PC-9 (cell line): Measurements from ENCODE around the gene LRP8. TPM values are rescaled to one million over a fixed set of nuclear protein-coding genes. Genes with fewer than 3 reads are reported as not detected.

Source experiments
- BruUV-seq: library from RNA; stranded (reverse); fragments of 400-500 nt; replicated peaks from 2 replicates; lab custom pipeline; 2021; lab: Mats Ljungman, UMichigan
- CTCF ChIA-PET: fragments of 300-600 bp; sonication (Branson Sonifier 250); formaldehyde crosslinking; loops from one replicate; lab custom pipeline; 2022; ENCODE audit warnings: antibody characterized with exemption; lab: Charles Lee
- POLR2A ChIA-PET: fragments of 300-600 bp; sonication (Branson Sonifier 250); formaldehyde crosslinking; loops from one replicate; lab custom pipeline; 2022; ENCODE audit warnings: antibody characterized with exemption; ENCODE audit not compliant: unreplicated experiment; lab: Charles Lee
- DNase-seq, 2 experiments: peaks; one replicate each; pipeline versions ENCODE4 v3.0.0 to v3.0.0-alpha.2; 2015 to 2022; ENCODE audit warnings: mixed read lengths in 1 of 2
- H2AFZ ChIP-seq: fragments of 200-600 bp; sonication (generic); 2 replicates; pipeline ENCODE4 v1.8.1; 2017; ENCODE audit warnings: antibody characterized with exemption
- H3F3A ChIP-seq: fragments of 200-600 bp; sonication (generic); 2 replicates; pipeline ENCODE4 v1.8.1; 2017; ENCODE audit warnings: antibody characterized with exemption, mild to moderate bottlenecking, low read depth; ENCODE audit not compliant: insufficient read depth
- H3K27ac ChIP-seq: fragments of 200-600 bp; sonication (generic); 2 replicates; pipeline ENCODE4 v1.6.1; 2016; ENCODE audit warnings: mixed run types
- H3K27me3 ChIP-seq: fragments of 200-600 bp; sonication (generic); 2 replicates; pipeline ENCODE4 v1.6.1; 2016; ENCODE audit warnings: low read depth, mixed run types; ENCODE audit not compliant: insufficient read depth
- H3K36me3 ChIP-seq: fragments of 200-600 bp; sonication (generic); 2 replicates; pipeline ENCODE4 v1.6.1; 2016; ENCODE audit warnings: low read depth, mixed run types
- H3K4me1 ChIP-seq: fragments of 200-600 bp; sonication (generic); replicated peaks from 2 replicates; pipeline ENCODE4 v1.6.1; 2016; ENCODE audit warnings: mixed run types; ENCODE audit not compliant: insufficient read depth
- H3K4me2 ChIP-seq: fragments of 200-600 bp; sonication (generic); 2 replicates; pipeline ENCODE4 v1.6.1; 2017; ENCODE audit warnings: mixed run types
- H3K4me3 ChIP-seq: fragments of 200-600 bp; sonication (generic); 2 replicates; pipeline ENCODE4 v1.6.1; 2016; ENCODE audit warnings: mixed run types
- H3K79me2 ChIP-seq: fragments of 200-600 bp; sonication (generic); 2 replicates; pipeline ENCODE4 v1.6.1; 2017; ENCODE audit warnings: low read depth, mixed run types
- H3K9me2 ChIP-seq: fragments of 200-600 bp; sonication (generic); 2 replicates; pipeline ENCODE4 v1.8.1; 2017; ENCODE audit warnings: mild to moderate bottlenecking; ENCODE audit not compliant: insufficient read depth
- H3K9me3 ChIP-seq: fragments of 200-600 bp; sonication (generic); 2 replicates; pipeline ENCODE4 v1.8.1; 2016; ENCODE audit warnings: low read depth; ENCODE audit not compliant: insufficient read depth
- H4K20me1 ChIP-seq: fragments of 200-600 bp; sonication (generic); 2 replicates; pipeline ENCODE4 v1.8.1; 2017; ENCODE audit not compliant: insufficient read depth
- CTCF ChIP-seq: fragments of 200-600 bp; sonication (generic); conservative IDR thresholded peaks from 2 replicates; pipeline ENCODE4 v1.6.1; 2017; ENCODE audit warnings: mixed run types, antibody characterized with exemption, mild to moderate bottlenecking, moderate library complexity
- EZH2 ChIP-seq: fragments of 200-600 bp; sonication (generic); IDR thresholded peaks from 2 replicates; pipeline ENCODE4 v1.8.0; 2017; ENCODE audit warnings: antibody characterized with exemption, low read depth
- intact Hi-C: fragments of 100-400 bp; cut with micrococcal nuclease; formaldehyde crosslinking; loops from one replicate; pipeline ENCODE4 v1.10.0; 2022; ENCODE audit not compliant: unreplicated experiment
- total RNA-seq: library from RNA; stranded (reverse); gene quantifications from 2 replicates; pipeline ENCODE4 v1.2.3, GENCODE V29; 2021

Gene LRP8
- total RNA-seq, 1 experiment from 2014 or later: 85.3 TPM

- intact Hi-C loops: no loop called here
- Histone ChIP-seq H3K9me3 (no peaks in the 10 kb centered on the region), H3F3A (no peaks in the 10 kb centered on the region; the same call in 1 of the 2 replicates), H3K9me2 (no peaks in the 10 kb centered on the region), H3K27me3 (no peaks in the 10 kb centered on the region), H3K36me3 (peaks cover 44% of the 10 kb centered on the region), H3K4me1 (no peaks in the 10 kb centered on the region), H3K79me2 (no peaks in the 10 kb centered on the region), H2AFZ (no peak overlapping the region), H4K20me1 (no peaks in the 10 kb centered on the region; the same call in 1 of the 2 replicates), H3K27ac (no peak overlapping the region), H3K4me3 (no peak overlapping the region), H3K4me2 (no peak overlapping the region)
- no peak for DNase-seq
- TF ChIP-seq CTCF: no peak
- TF ChIP-seq EZH2: no peak
- ChIA-PET POLR2A (interaction anchor here (0.5 to 0.6 kb wide), 2 partner anchors 15 to 71 kb away, joined by 3 to 4 read pairs; no protein-coding TSS in a partner anchor), CTCF (no interaction called here)
- no TSS peak for BruUV-seq
These were observed 71.1 kb downstream of the LRP8 start for GRCh38 chr1:53256511-53257453.

GRCh38 chr1:53255031-53255430 is 72.8 kb downstream of the LRP8 start:
- no peaks in the 10 kb centered on the region for H3K9me3 ChIP-seq
- H3K79me2 ChIP-seq: no peaks in the 10 kb centered on the region
- ChIA-PET POLR2A (no interaction called here), CTCF (no interaction called here)
- intact Hi-C loops: no loop called here
- no peak for DNase-seq
- H3K27me3 ChIP-seq: no peaks in the 10 kb centered on the region
- H3K4me2 ChIP-seq: no peak overlapping the region
- H3K4me3 ChIP-seq: no peak overlapping the region
- H3F3A ChIP-seq: no peaks in the 10 kb centered on the region; the same call in 1 of the 2 replicates
- no peaks in the 10 kb centered on the region; the same call in 1 of the 2 replicates for H4K20me1 ChIP-seq
- peak; percentile 28; the same call in 1 of the 2 replicates for TF ChIP-seq CTCF
- no peak for TF ChIP-seq EZH2
- no TSS peak for BruUV-seq
- H3K4me1 ChIP-seq: no peaks in the 10 kb centered on the region
- H3K9me2 ChIP-seq: no peaks in the 10 kb centered on the region
- H2AFZ ChIP-seq: no peak overlapping the region
- peaks cover 41% of the 10 kb centered on the region for H3K36me3 ChIP-seq
- no peak overlapping the region for H3K27ac ChIP-seq

GRCh38 chr1:53254011-53254640 is 73.7 kb downstream of the LRP8 start:
- Histone ChIP-seq H3K27me3 (no peaks in the 10 kb centered on the region), H3K79me2 (no peaks in the 10 kb centered on the region), H3K9me3 (no peaks in the 10 kb centered on the region), H3K4me2 (no peak overlapping the region), H3K4me1 (no peaks in the 10 kb centered on the region), H3K9me2 (no peaks in the 10 kb centered on the region), H3K36me3 (peaks cover 33% of the 10 kb centered on the region; the same call in 1 of the 2 replicates), H2AFZ (no peak overlapping the region), H4K20me1 (no peaks in the 10 kb centered on the region; the same call in 1 of the 2 replicates), H3K27ac (no peak overlapping the region), H3K4me3 (no peak overlapping the region), H3F3A (no peaks in the 10 kb centered on the region; the same call in 1 of the 2 replicates)
- TF ChIP-seq CTCF (no peak), EZH2 (no peak)
- DNase-seq: no peak
- no TSS peak for BruUV-seq
- CTCF ChIA-PET: interaction anchor here (0.6 kb wide), 1 partner anchor 427 kb away, joined by 3 read pairs; no protein-coding TSS in a partner anchor
- intact Hi-C loops: no loop called here
- POLR2A ChIA-PET: interaction anchor here (0.7 kb wide), 1 partner anchor 518 kb away, joined by 9 read pairs; no protein-coding TSS in a partner anchor
